ENCODE data around the gene IDE. TPM values are rescaled to one million over a fixed set of nuclear protein-coding genes. Genes with fewer than 3 reads are reported as not detected.

IDE gene
- total RNA-seq, 2 experiments from 2014 or later, result 30.8 to 31.2 TPM

GRCh38 chr10:92553959-92554358 is 19.9 kb downstream of the IDE start:
- intact Hi-C loops (cut with micrococcal nuclease), result no loop called here
- no peak for DNase-seq
- Mint-ChIP-seq H3K4me1 (ENCODE audit: low read depth) (no peaks in the 10 kb centered on the region), H3K4me3 (no peak overlapping the region), H3K27me3 (ENCODE audit: low read depth) (no peaks in the 10 kb centered on the region), H3K36me3 (ENCODE audit: low read depth) (peaks cover 58% of the 10 kb centered on the region), H3K9me3 (peaks cover 11% of the 10 kb centered on the region), H3K27ac (no peak overlapping the region)
- CTCF ChIA-PET, result interaction anchor here (1.4 kb wide), 1 partner anchor 10 kb away, joined by 8 read pairs; no protein-coding TSS in a partner anchor

- no peaks in the 10 kb centered on the region for H3K27me3 Mint-ChIP-seq (ENCODE audit: low read depth)
- no peaks in the 10 kb centered on the region for H3K4me1 Mint-ChIP-seq (ENCODE audit: low read depth)
- intact Hi-C loops (cut with micrococcal nuclease), result no loop called here
- H3K36me3 Mint-ChIP-seq (ENCODE audit: low read depth), result peaks cover 52% of the 10 kb centered on the region
- CTCF ChIA-PET, result interaction anchor here (1.0 to 1.5 kb wide), 2 partner anchors 17 to 20 kb away, joined by 3 to 5 read pairs; no protein-coding TSS in a partner anchor
- no peak for DNase-seq
- no peak overlapping the region for H3K4me3 Mint-ChIP-seq
- H3K9me3 Mint-ChIP-seq, result peaks cover 10% of the 10 kb centered on the region
- no peak overlapping the region for H3K27ac Mint-ChIP-seq
Observed at GRCh38 chr10:92552310-92552709, 21.6 kb downstream of the IDE start.

GRCh38 chr10:92550924-92551323 is 23.0 kb downstream of the IDE start:
- Mint-ChIP-seq H3K4me1 (ENCODE audit: low read depth) (no peaks in the 10 kb centered on the region), H3K27me3 (ENCODE audit: low read depth) (no peaks in the 10 kb centered on the region), H3K4me3 (no peak overlapping the region), H3K27ac (no peak overlapping the region), H3K9me3 (peaks cover 10% of the 10 kb centered on the region), H3K36me3 (ENCODE audit: low read depth) (peaks cover 44% of the 10 kb centered on the region)
- DNase-seq, result no peak
- CTCF ChIA-PET, result interaction anchor here (0.6 to 0.9 kb wide), 2 partner anchors 23 to 33 kb away, joined by 3 read pairs; partner anchors contain the start of gene IDE
- intact Hi-C loops (cut with micrococcal nuclease), result no loop called here

GRCh38 chr10:92547676-92548075 is 26.2 kb downstream of the IDE start:
- Mint-ChIP-seq H3K36me3 (ENCODE audit: low read depth) (peaks cover 24% of the 10 kb centered on the region), H3K9me3 (no peaks in the 10 kb centered on the region), H3K27me3 (ENCODE audit: low read depth) (no peaks in the 10 kb centered on the region), H3K4me1 (ENCODE audit: low read depth) (peaks cover 21% of the 10 kb centered on the region), H3K27ac (no peak overlapping the region), H3K4me3 (no peak overlapping the region)
- CTCF ChIA-PET, result no interaction called here
- intact Hi-C loops (cut with micrococcal nuclease), result no loop called here
- DNase-seq, result no peak

GRCh38 chr10:92545556-92545955 is 28.3 kb downstream of the IDE start:
- Mint-ChIP-seq H3K36me3 (ENCODE audit: low read depth) (peaks cover 15% of the 10 kb centered on the region), H3K4me3 (no peak overlapping the region), H3K27me3 (ENCODE audit: low read depth) (no peaks in the 10 kb centered on the region), H3K4me1 (ENCODE audit: low read depth) (peaks cover 29% of the 10 kb centered on the region), H3K9me3 (no peaks in the 10 kb centered on the region), H3K27ac (no peak overlapping the region)
- DNase-seq, result no peak
- CTCF ChIA-PET, result interaction anchor here (1.5 kb wide), 2 partner anchors 29 to 55 kb away, joined by 3 to 4 read pairs; no protein-coding TSS in a partner anchor
- intact Hi-C loops (cut with micrococcal nuclease), result no loop called here

- CTCF ChIA-PET, result interaction anchor here (1.3 to 1.5 kb wide), 2 partner anchors 10 to 27 kb away, joined by 4 to 8 read pairs; no protein-coding TSS in a partner anchor
- intact Hi-C loops (cut with micrococcal nuclease), result no loop called here
- no peak overlapping the region for H3K4me3 Mint-ChIP-seq
- H3K27me3 Mint-ChIP-seq (ENCODE audit: low read depth), result no peaks in the 10 kb centered on the region
- peak; percentile 12 for DNase-seq
- H3K36me3 Mint-ChIP-seq (ENCODE audit: low read depth), result peaks cover 13% of the 10 kb centered on the region
- H3K27ac Mint-ChIP-seq, result no peak overlapping the region
- peaks cover 29% of the 10 kb centered on the region for H3K4me1 Mint-ChIP-seq (ENCODE audit: low read depth)
- no peaks in the 10 kb centered on the region for H3K9me3 Mint-ChIP-seq
Observed at GRCh38 chr10:92544296-92544695, 29.6 kb downstream of the IDE start.

- DNase-seq, result no peak
- no peaks in the 10 kb centered on the region for H3K9me3 Mint-ChIP-seq
- peaks cover 8% of the 10 kb centered on the region for H3K36me3 Mint-ChIP-seq (ENCODE audit: low read depth)
- CTCF ChIA-PET, result no interaction called here
- intact Hi-C loops (cut with micrococcal nuclease), result no loop called here
- H3K4me1 Mint-ChIP-seq (ENCODE audit: low read depth), result peaks cover 39% of the 10 kb centered on the region
- H3K27me3 Mint-ChIP-seq (ENCODE audit: low read depth), result no peaks in the 10 kb centered on the region
- no peak overlapping the region for H3K27ac Mint-ChIP-seq
- no peak overlapping the region for H3K4me3 Mint-ChIP-seq
Observed at GRCh38 chr10:92542458-92542857, 31.4 kb downstream of the IDE start.

- Mint-ChIP-seq H3K36me3 (ENCODE audit: low read depth) (peaks cover 8% of the 10 kb centered on the region), H3K4me1 (ENCODE audit: low read depth) (peaks cover 39% of the 10 kb centered on the region), H3K9me3 (no peaks in the 10 kb centered on the region), H3K27ac (no peak overlapping the region), H3K4me3 (no peak overlapping the region), H3K27me3 (ENCODE audit: low read depth) (no peaks in the 10 kb centered on the region)
- CTCF ChIA-PET, result no interaction called here
- DNase-seq, result no peak
- intact Hi-C loops (cut with micrococcal nuclease), result no loop called here
Observed at GRCh38 chr10:92541583-92541982, 32.3 kb downstream of the IDE start.

- Mint-ChIP-seq H3K4me3 (no peak overlapping the region), H3K27me3 (ENCODE audit: low read depth) (no peaks in the 10 kb centered on the region), H3K27ac (no peak overlapping the region), H3K4me1 (ENCODE audit: low read depth) (peaks cover 22% of the 10 kb centered on the region), H3K9me3 (no peaks in the 10 kb centered on the region), H3K36me3 (ENCODE audit: low read depth) (peaks cover 7% of the 10 kb centered on the region)
- intact Hi-C loops (cut with micrococcal nuclease), result no loop called here
- DNase-seq, result no peak
- CTCF ChIA-PET, result interaction anchor here (0.6 kb wide), 1 partner anchor 99 kb away, joined by 8 read pairs; no protein-coding TSS in a partner anchor
Observed at GRCh38 chr10:92538231-92538958, 35.5 kb downstream of the IDE start.

- H3K27me3 Mint-ChIP-seq (ENCODE audit: low read depth), result no peaks in the 10 kb centered on the region
- H3K9me3 Mint-ChIP-seq, result no peaks in the 10 kb centered on the region
- H3K4me1 Mint-ChIP-seq (ENCODE audit: low read depth), result no peaks in the 10 kb centered on the region
- H3K27ac Mint-ChIP-seq, result no peak overlapping the region
- intact Hi-C loops (cut with micrococcal nuclease), result no loop called here
- DNase-seq, result no peak
- H3K4me3 Mint-ChIP-seq, result no peak overlapping the region
- peaks cover 12% of the 10 kb centered on the region for H3K36me3 Mint-ChIP-seq (ENCODE audit: low read depth)
- CTCF ChIA-PET, result no interaction called here
Observed at GRCh38 chr10:92530891-92531535, 42.9 kb downstream of the IDE start.

GRCh38 chr10:92530421-92530820 is 43.5 kb downstream of the IDE start:
- intact Hi-C loops (cut with micrococcal nuclease), result no loop called here
- H3K36me3 Mint-ChIP-seq (ENCODE audit: low read depth), result peaks cover 10% of the 10 kb centered on the region
- no peak overlapping the region for H3K4me3 Mint-ChIP-seq
- no peaks in the 10 kb centered on the region for H3K4me1 Mint-ChIP-seq (ENCODE audit: low read depth)
- H3K27me3 Mint-ChIP-seq (ENCODE audit: low read depth), result no peaks in the 10 kb centered on the region
- CTCF ChIA-PET, result no interaction called here
- H3K27ac Mint-ChIP-seq, result no peak overlapping the region
- no peak for DNase-seq
- no peaks in the 10 kb centered on the region for H3K9me3 Mint-ChIP-seq

- intact Hi-C loops (cut with micrococcal nuclease), result no loop called here
- no peaks in the 10 kb centered on the region for H3K27me3 Mint-ChIP-seq (ENCODE audit: low read depth)
- H3K9me3 Mint-ChIP-seq, result no peaks in the 10 kb centered on the region
- H3K27ac Mint-ChIP-seq, result no peak overlapping the region
- CTCF ChIA-PET, result no interaction called here
- peaks cover 13% of the 10 kb centered on the region for H3K36me3 Mint-ChIP-seq (ENCODE audit: low read depth)
- no peaks in the 10 kb centered on the region for H3K4me1 Mint-ChIP-seq (ENCODE audit: low read depth)
- no peak for DNase-seq
- H3K4me3 Mint-ChIP-seq, result no peak overlapping the region
Observed at GRCh38 chr10:92527716-92528115, 46.2 kb downstream of the IDE start.

- CTCF ChIA-PET, result interaction anchor here (1.1 kb wide), 1 partner anchor 50 kb away, joined by 3 read pairs; the partner anchor contains the start of gene IDE
- Mint-ChIP-seq H3K36me3 (ENCODE audit: low read depth) (peaks cover 8% of the 10 kb centered on the region), H3K27me3 (ENCODE audit: low read depth) (no peaks in the 10 kb centered on the region), H3K27ac (no peak overlapping the region), H3K4me3 (no peak overlapping the region), H3K4me1 (ENCODE audit: low read depth) (no peaks in the 10 kb centered on the region), H3K9me3 (no peaks in the 10 kb centered on the region)
- intact Hi-C loops (cut with micrococcal nuclease), result no loop called here
- no peak for DNase-seq
Observed at GRCh38 chr10:92523639-92524038, 50.3 kb downstream of the IDE start.
